Activated CD4-positive, alpha-beta memory T cell treated with anti-CD3 and anti-CD28 coated beads, Interleukin-2, amount 10 ng/mL, durations not matched to agents 7 days and 5 days (primary cell): Measurements from ENCODE around the gene TSPAN32. TPM values are rescaled to one million over a fixed set of nuclear protein-coding genes. Genes with fewer than 3 reads are reported as not detected.

Experiments used
- CTCF ChIA-PET: fragments of 350-600 bp; sonication (Branson Sonifier 250); formaldehyde crosslinking; loops from one replicate; lab custom pipeline; 2021; ENCODE audit warnings: antibody characterized with exemption, inconsistent platforms; lab: Charles Lee
- POLR2A ChIA-PET: fragments of 350-600 bp; sonication (Branson Sonifier 250); formaldehyde crosslinking; loops from one replicate; lab custom pipeline; 2021; ENCODE audit warnings: antibody characterized with exemption; lab: Charles Lee
- DNase-seq: peaks from one replicate; pipeline ENCODE4 v3.0.0-alpha.2; 2020
- H3K27ac Mint-ChIP-seq: one replicate; pipeline ENCODE4 v1.8.0; 2021; ENCODE audit warnings: mild to moderate bottlenecking, mixed read lengths
- H3K27me3 Mint-ChIP-seq: one replicate; pipeline ENCODE4 v1.8.0; 2021; ENCODE audit warnings: mixed read lengths
- H3K36me3 Mint-ChIP-seq: one replicate; pipeline ENCODE4 v1.8.0; 2021; ENCODE audit warnings: low read depth, mixed read lengths
- H3K4me1 Mint-ChIP-seq: one replicate; pipeline ENCODE4 v1.8.0; 2021; ENCODE audit warnings: mixed read lengths
- H3K4me3 Mint-ChIP-seq: one replicate; pipeline ENCODE4 v1.8.0; 2021; ENCODE audit warnings: mild to moderate bottlenecking, mixed read lengths
- H3K9me3 Mint-ChIP-seq: one replicate; pipeline ENCODE4 v1.8.0; 2021; ENCODE audit warnings: mixed read lengths
- total RNA-seq, 2 experiments: library from RNA; stranded (reverse); gene quantifications; one replicate each; pipeline ENCODE4 v1.2.3, GENCODE V29; 2021

Gene TSPAN32
- total RNA-seq: 10 to 100 TPM; 48.0 to 50.1 TPM

- Mint-ChIP-seq H3K27ac (peak within 1 kb of the TSS; percentile 95), H3K9me3 (no peaks in the 10 kb centered on the region), H3K27me3 (no peaks in the 10 kb centered on the region), H3K36me3 (peaks cover 31% of the 10 kb centered on the region), H3K4me1 (peaks cover 58% of the 10 kb centered on the region), H3K4me3 (peak within 1 kb of the TSS; percentile 100)
- CTCF ChIA-PET: interaction anchor here (0.8 to 6.1 kb wide), 9 partner anchors 10 to 591 kb away, joined by 3 to 201 read pairs (median 5); partner anchors contain the start of gene TSSC4
- POLR2A ChIA-PET: interaction anchor here (1.0 to 6.8 kb wide), 9 partner anchors 9 to 688 kb away, joined by 3 to 34 read pairs (median 3); partner anchors contain the start of genes ASCL2, CD81 and TSSC4
- DNase-seq: peak; percentile 87
Observed at GRCh38 chr11:2301631-2302305, at the start of gene TSPAN32, which contains the start of gene C11orf21. Gene TSPAN32 (plus strand): TSS chr11:2302013. CDS start chr11:2302150, 137 bp downstream. Gene C11orf21 (minus strand): TSS chr11:2301918. CDS start chr11:2301808, 110 bp downstream.

- Mint-ChIP-seq H3K4me1 (no peaks in the 10 kb centered on the region), H3K27me3 (peaks cover 3% of the 10 kb centered on the region), H3K27ac (no peak overlapping the region), H3K36me3 (no peaks in the 10 kb centered on the region), H3K9me3 (no peaks in the 10 kb centered on the region), H3K4me3 (no peak overlapping the region)
- CTCF ChIA-PET: no interaction called here
- no peak for DNase-seq
- POLR2A ChIA-PET: no interaction called here
Observed at GRCh38 chr11:2252018-2252417, 49.8 kb upstream of the TSPAN32 start.

GRCh38 chr11:2256293-2256913 lies 45.4 kb upstream of the TSPAN32 start:
- Mint-ChIP-seq H3K36me3 (no peaks in the 10 kb centered on the region), H3K9me3 (no peaks in the 10 kb centered on the region), H3K27ac (no peak overlapping the region), H3K4me3 (no peak overlapping the region), H3K4me1 (no peaks in the 10 kb centered on the region), H3K27me3 (peaks cover 3% of the 10 kb centered on the region)
- ChIA-PET POLR2A (no interaction called here), CTCF (no interaction called here)
- no peak for DNase-seq

- Mint-ChIP-seq H3K27ac (no peak overlapping the region), H3K4me3 (no peak overlapping the region), H3K4me1 (no peaks in the 10 kb centered on the region), H3K27me3 (peaks cover 3% of the 10 kb centered on the region), H3K36me3 (no peaks in the 10 kb centered on the region), H3K9me3 (no peaks in the 10 kb centered on the region)
- ChIA-PET POLR2A (no interaction called here), CTCF (no interaction called here)
- DNase-seq: no peak
Observed at GRCh38 chr11:2256951-2257700, 44.7 kb upstream of the TSPAN32 start.

- no peak overlapping the region for H3K27ac Mint-ChIP-seq
- H3K27me3 Mint-ChIP-seq: no peaks in the 10 kb centered on the region
- H3K9me3 Mint-ChIP-seq: no peaks in the 10 kb centered on the region
- ChIA-PET CTCF (no interaction called here), POLR2A (interaction anchor here (1.2 kb wide), 1 partner anchor 39 kb away, joined by 3 read pairs; no protein-coding TSS in a partner anchor)
- DNase-seq: peak; percentile 15
- no peak overlapping the region for H3K4me3 Mint-ChIP-seq
- no peaks in the 10 kb centered on the region for H3K36me3 Mint-ChIP-seq
- no peaks in the 10 kb centered on the region for H3K4me1 Mint-ChIP-seq
Observed at GRCh38 chr11:2258501-2259465, 43.0 kb upstream of the TSPAN32 start.

GRCh38 chr11:2259466-2259830 lies 42.4 kb upstream of the TSPAN32 start:
- Mint-ChIP-seq H3K36me3 (no peaks in the 10 kb centered on the region), H3K27ac (no peak overlapping the region), H3K9me3 (no peaks in the 10 kb centered on the region), H3K4me3 (no peak overlapping the region), H3K27me3 (no peaks in the 10 kb centered on the region), H3K4me1 (no peaks in the 10 kb centered on the region)
- peak; percentile 6 for DNase-seq
- CTCF ChIA-PET: no interaction called here
- POLR2A ChIA-PET: no interaction called here

GRCh38 chr11:2259897-2260451 lies 41.8 kb upstream of the TSPAN32 start:
- H3K27ac Mint-ChIP-seq: no peak overlapping the region
- DNase-seq: no peak

GRCh38 chr11:2260491-2261364 lies 41.1 kb upstream of the TSPAN32 start:
- CTCF ChIA-PET: no interaction called here
- Mint-ChIP-seq H3K27me3 (no peaks in the 10 kb centered on the region), H3K36me3 (no peaks in the 10 kb centered on the region), H3K4me1 (peaks cover 6% of the 10 kb centered on the region), H3K9me3 (no peaks in the 10 kb centered on the region), H3K4me3 (no peak overlapping the region), H3K27ac (no peak overlapping the region)
- POLR2A ChIA-PET: no interaction called here
- DNase-seq: no peak

More at GRCh38 chr11:2259897-2260451, 41.8 kb upstream of the TSPAN32 start:
- no peaks in the 10 kb centered on the region for H3K9me3 Mint-ChIP-seq
- H3K4me3 Mint-ChIP-seq: no peak overlapping the region
- POLR2A ChIA-PET: no interaction called here
- no peaks in the 10 kb centered on the region for H3K36me3 Mint-ChIP-seq
- no peaks in the 10 kb centered on the region for H3K27me3 Mint-ChIP-seq
- no peaks in the 10 kb centered on the region for H3K4me1 Mint-ChIP-seq
- CTCF ChIA-PET: no interaction called here

GRCh38 chr11:2261436-2262230 lies 40.2 kb upstream of the TSPAN32 start:
- Mint-ChIP-seq H3K4me1 (peaks cover 15% of the 10 kb centered on the region), H3K36me3 (no peaks in the 10 kb centered on the region), H3K27me3 (no peaks in the 10 kb centered on the region), H3K9me3 (no peaks in the 10 kb centered on the region), H3K27ac (no peak overlapping the region), H3K4me3 (no peak overlapping the region)
- no peak for DNase-seq
- ChIA-PET POLR2A (no interaction called here), CTCF (no interaction called here)

- POLR2A ChIA-PET: no interaction called here
- Mint-ChIP-seq H3K27me3 (no peaks in the 10 kb centered on the region), H3K4me1 (peaks cover 20% of the 10 kb centered on the region), H3K9me3 (no peaks in the 10 kb centered on the region), H3K27ac (no peak overlapping the region), H3K36me3 (no peaks in the 10 kb centered on the region), H3K4me3 (no peak overlapping the region)
- CTCF ChIA-PET: no interaction called here
- DNase-seq: no peak
Observed at GRCh38 chr11:2262301-2263070, 39.3 kb upstream of the TSPAN32 start.
